ENCODE results near the gene INVS.

DNA sequence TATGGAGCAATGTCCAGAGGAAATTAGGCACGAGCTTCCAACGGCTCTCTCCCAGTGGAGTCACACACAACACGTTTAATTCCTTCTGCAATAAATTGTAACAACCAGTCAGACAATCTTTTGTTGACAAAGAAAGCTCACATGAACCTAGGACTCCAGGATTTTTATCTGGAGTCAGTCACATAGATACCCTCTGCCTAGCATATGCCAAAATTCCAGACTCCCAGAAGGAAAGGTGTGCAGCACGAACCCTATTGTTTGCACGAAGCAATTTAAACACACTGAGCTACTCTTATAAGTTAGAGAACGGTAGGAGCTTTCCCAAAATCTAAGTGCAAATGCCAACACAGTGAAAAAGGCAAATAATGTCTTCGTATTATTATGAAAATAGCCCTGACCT is 186.6 kb downstream of the INVS start:
- TF ChIP-seq, protein P1, sequence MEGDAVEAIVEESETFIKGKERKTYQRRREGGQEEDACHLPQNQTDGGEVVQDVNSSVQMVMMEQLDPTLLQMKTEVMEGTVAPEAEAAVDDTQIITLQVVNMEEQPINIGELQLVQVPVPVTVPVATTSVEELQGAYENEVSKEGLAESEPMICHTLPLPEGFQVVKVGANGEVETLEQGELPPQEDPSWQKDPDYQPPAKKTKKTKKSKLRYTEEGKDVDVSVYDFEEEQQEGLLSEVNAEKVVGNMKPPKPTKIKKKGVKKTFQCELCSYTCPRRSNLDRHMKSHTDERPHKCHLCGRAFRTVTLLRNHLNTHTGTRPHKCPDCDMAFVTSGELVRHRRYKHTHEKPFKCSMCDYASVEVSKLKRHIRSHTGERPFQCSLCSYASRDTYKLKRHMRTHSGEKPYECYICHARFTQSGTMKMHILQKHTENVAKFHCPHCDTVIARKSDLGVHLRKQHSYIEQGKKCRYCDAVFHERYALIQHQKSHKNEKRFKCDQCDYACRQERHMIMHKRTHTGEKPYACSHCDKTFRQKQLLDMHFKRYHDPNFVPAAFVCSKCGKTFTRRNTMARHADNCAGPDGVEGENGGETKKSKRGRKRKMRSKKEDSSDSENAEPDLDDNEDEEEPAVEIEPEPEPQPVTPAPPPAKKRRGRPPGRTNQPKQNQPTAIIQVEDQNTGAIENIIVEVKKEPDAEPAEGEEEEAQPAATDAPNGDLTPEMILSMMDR (IDR thresholded peaks at IDR 0.05) = no peak
- no peak for TF ChIP-seq POLR2A (IDR thresholded peaks at IDR 0.05)

Data from heart left ventricle (tissue), 13 donors.